HepG2 (cell line): ENCODE measurements around the gene TTLL11. TPM values are rescaled to one million over a fixed set of nuclear protein-coding genes. Genes with fewer than 3 reads are reported as not detected.

Source experiments
- ATAC-seq: fragments of 200-7000 bp; cut with Tn5 transposase; 3 replicates; pipeline ENCODE4 v1.9.1; 2020; ENCODE audit warnings: mild to moderate bottlenecking, moderate library complexity
- BruUV-seq: library from RNA; stranded (reverse); fragments of 400-500 nt; replicated peaks from 2 replicates; lab custom pipeline; 2021; lab: Mats Ljungman, UMichigan
- CTCF ChIA-PET: fragments of 300-600 bp; formaldehyde crosslinking; extraction: SDS; loops from one replicate; lab custom pipeline; 2021; ENCODE audit warnings: low total read pairs, inconsistent platforms, low intra/inter-chr PET ratio; lab: Yijun Ruan, JAX
- POLR2A ChIA-PET: fragments of 350-600 bp; sonication (Branson Sonifier 250); formaldehyde crosslinking; loops from one replicate; lab custom pipeline; 2020; ENCODE audit warnings: antibody characterized with exemption, inconsistent platforms; lab: Yijun Ruan, JAX
- DNase-seq: peaks from one replicate; pipeline ENCODE4 v3.0.0-alpha.2; 2015; ENCODE audit warnings: low spot score
- FAIRE-seq: peaks from 3 replicates; lab custom pipeline; 2011; peaks lifted over from hg19 to GRCh38; lab: Jason Lieb, UNC
- H2AFZ ChIP-seq: one replicate; pipeline ENCODE4 v1.6.1; 2011; ENCODE audit warnings: low read length, inconsistent platforms
- H3K27ac ChIP-seq: fragments of 300-600 bp; 3 replicates; pipeline ENCODE4 v1.8.0; 2011; ENCODE audit warnings: mixed run types, mild to moderate bottlenecking, mixed read lengths, low read length, inconsistent platforms; ENCODE audit not compliant: insufficient read depth; ENCODE audit errors: extremely low read length
- H3K27me3 ChIP-seq, 2 experiments: fragments of 200-600 bp in 1 of 2; 2 replicates in 1 of 2; 3 replicates in 1 of 2; pipeline versions ENCODE4 v1.6.0 to v1.8.0; 2011; ENCODE audit warnings: low read length in 2 of 2, mild to moderate bottlenecking in 2 of 2, moderate library complexity in 2 of 2, inconsistent platforms in 1 of 2; ENCODE audit not compliant: insufficient read depth in 2 of 2, control insufficient read depth in 1 of 2
- H3K36me3 ChIP-seq, 2 experiments: fragments of 200-600 bp in 1 of 2; replicated peaks in 1 of 2; 2 replicates in 1 of 2; 3 replicates in 1 of 2; pipeline versions ENCODE4 v1.5.1 to v1.8.0; 2011; ENCODE audit warnings: low read length in 2 of 2, inconsistent platforms in 1 of 2; ENCODE audit not compliant: insufficient read depth in 2 of 2, control insufficient read depth in 1 of 2
- H3K4me1 ChIP-seq: 2 replicates; pipeline ENCODE4 v1.5.1; 2012; ENCODE audit warnings: low read length, inconsistent platforms; ENCODE audit not compliant: insufficient read depth
- H3K4me2 ChIP-seq: 2 replicates; pipeline ENCODE4 v1.6.0; 2011; ENCODE audit warnings: low read depth, low read length, inconsistent platforms
- H3K4me3 ChIP-seq, 3 experiments: fragments of 200-600 bp in 1 of 3; sonication (generic), shearing (Covaris generic) in 1 of 3; replicated peaks in 1 of 3; 2 replicates each; pipeline ENCODE4 v1.5.1; 2011 to 2016; ENCODE audit warnings: low read length in 3 of 3, inconsistent platforms in 2 of 3, low read depth in 2 of 3, mild to moderate bottlenecking in 2 of 3, control low read depth in 1 of 3, mixed read lengths in 1 of 3; ENCODE audit not compliant: insufficient read depth in 1 of 3
- H3K79me2 ChIP-seq: one replicate; pipeline ENCODE4 v1.6.1; 2011; ENCODE audit warnings: low read length, inconsistent platforms; ENCODE audit not compliant: insufficient read depth
- H3K9ac ChIP-seq: 2 replicates; pipeline ENCODE4 v1.6.0; 2011; ENCODE audit warnings: mild to moderate bottlenecking, low read depth, low read length, inconsistent platforms; ENCODE audit not compliant: insufficient read depth
- H3K9me3 ChIP-seq: 2 replicates; pipeline ENCODE4 v1.5.1; 2012; ENCODE audit warnings: mild to moderate bottlenecking, low read length
- H4K20me1 ChIP-seq: 2 replicates; pipeline ENCODE4 v1.6.0; 2011; ENCODE audit warnings: inconsistent platforms, mild to moderate bottlenecking, low read length, moderate library complexity; ENCODE audit not compliant: insufficient read depth
- CEBPB ChIP-seq: IDR thresholded peaks from 2 replicates; pipeline ENCODE4 v1.6.1; 2011; ENCODE audit warnings: low read depth, low read length, improper control_type of control experiment, borderline replicate concordance
- HOXA7 ChIP-seq: sonication (generic); formaldehyde crosslinking; IDR thresholded peaks from 2 replicates; pipeline ENCODE4 v1.8.1; 2022; ENCODE audit warnings: mild to moderate bottlenecking, missing genetic modification reagents, moderate library complexity
- MIER2 ChIP-seq: IDR thresholded peaks from 2 replicates; pipeline ENCODE4 v1.6.1; 2016; ENCODE audit warnings: missing biosample characterization, missing genetic modification reagents
- NFIB ChIP-seq: sonication (generic); formaldehyde crosslinking; IDR thresholded peaks from 2 replicates; pipeline ENCODE4 v1.9.0; 2021; ENCODE audit warnings: missing genetic modification reagents, mild to moderate bottlenecking, borderline replicate concordance
- NFKBIZ ChIP-seq: IDR thresholded peaks from 2 replicates; pipeline ENCODE4 v1.6.1; 2018; ENCODE audit warnings: missing genetic modification reagents, missing compliant biosample characterization
- PRMT3 ChIP-seq: sonication (generic); formaldehyde crosslinking; IDR thresholded peaks from 2 replicates; pipeline ENCODE4 v1.8.1; 2022; ENCODE audit warnings: low read depth, mild to moderate bottlenecking, moderate library complexity, missing genetic modification reagents, borderline replicate concordance
- SMAD9 ChIP-seq: sonication (generic); formaldehyde crosslinking; IDR thresholded peaks from 2 replicates; pipeline ENCODE4 v1.5.1; 2020; ENCODE audit warnings: mild to moderate bottlenecking, missing genetic modification reagents
- SNRNP70 ChIP-seq: fragments of 200-400 bp; formaldehyde crosslinking; IDR thresholded peaks from 2 replicates; pipeline ENCODE4 v1.6.1; 2017; ENCODE audit warnings: mild to moderate bottlenecking, low read depth, low read length, moderate library complexity
- TBL1XR1 ChIP-seq: fragments of 150-350 bp; IDR thresholded peaks from 2 replicates; pipeline ENCODE4 v1.6.1; 2014; ENCODE audit warnings: borderline replicate concordance, low read length; ENCODE audit not compliant: partially characterized antibody
- ZBTB38 ChIP-seq: sonication (generic); formaldehyde crosslinking; IDR thresholded peaks from 2 replicates; pipeline ENCODE4 v1.5.1; 2020; ENCODE audit warnings: mild to moderate bottlenecking, missing genetic modification reagents
- ZNF225 ChIP-seq: sonication (generic); formaldehyde crosslinking; IDR thresholded peaks from 2 replicates; pipeline ENCODE4 v1.4.0; 2020; ENCODE audit warnings: mild to moderate bottlenecking, missing genetic modification reagents
- ZNF230 ChIP-seq: sonication (generic); formaldehyde crosslinking; IDR thresholded peaks from 2 replicates; pipeline ENCODE4 v1.4.0; 2020; ENCODE audit warnings: mild to moderate bottlenecking, missing genetic modification reagents
- WGBS: methylation state at CpG from one replicate; pipeline ENCODE4 v1.1.6; 2017; ENCODE audit warnings: low lambda C conversion rate; 5-methylcytosine and 5-hydroxymethylcytosine counted together
- in situ Hi-C: cut with HindIII; loops from 2 replicates; pipeline ENCODE4 v1.10.0; 2017; ENCODE audit warnings: low pct_unique_long_range_greater_than_20kb; ENCODE audit not compliant: extremely low pct_ligation_motif_present
- intact Hi-C: fragments of 100-400 bp; cut with micrococcal nuclease; formaldehyde crosslinking; loops from one replicate; pipeline ENCODE4 v1.10.0; 2022; ENCODE audit not compliant: unreplicated experiment
- polyA plus RNA-seq, 8 experiments: library from polyadenylated mRNA; depleted of rRNA in 3 of 8; stranded (reverse) in 7 of 8; unstranded in 1 of 8; fragments of >200 nt; fragmentation: Illumina TruSeq in 4 of 8; extraction: Trizol in 4 of 8; gene quantifications; 2 replicates each; pipeline versions ENCODE4 v1.2.1 to v1.2.3, GENCODE V29; 2011 to 2016; ENCODE audit warnings: low read depth in 4 of 8, missing spikeins in 1 of 8, mixed read lengths in 1 of 8; ENCODE audit not compliant: insufficient read depth in 1 of 8
- total RNA-seq, 5 experiments: library from RNA; depleted of rRNA; stranded (reverse); fragments of >200 nt; fragmentation: Illumina TruSeq; extraction: Trizol; gene quantifications; 2 replicates each; pipeline ENCODE4 v1.2.3, GENCODE V29; 2016; ENCODE audit warnings: low read depth in 1 of 5
- TF ChIP-seq, protein P1 (sequence below): sonication (generic); formaldehyde crosslinking; IDR thresholded peaks from 2 replicates; pipeline ENCODE4 v1.9.0; 2021; ENCODE audit warnings: missing genetic modification reagents, borderline replicate concordance
- TF ChIP-seq, protein P2 (sequence below): IDR thresholded peaks from 2 replicates; pipeline ENCODE4 v1.6.1; 2016; ENCODE audit warnings: low read depth, borderline replicate concordance
- TF ChIP-seq, protein P3 (sequence below): sonication (generic); formaldehyde crosslinking; IDR thresholded peaks from 2 replicates; pipeline ENCODE4 v1.8.1; 2023; ENCODE audit warnings: missing genetic modification reagents, inconsistent platforms, borderline replicate concordance
- TF ChIP-seq, protein P4 (sequence below): sonication (generic); formaldehyde crosslinking; IDR thresholded peaks from 2 replicates; pipeline ENCODE4 v1.4.0; 2020; ENCODE audit warnings: missing genetic modification reagents

TTLL11 gene
- total and polyA plus RNA-seq, 2 of the 13 experiments (the other 11 are each of a cell fraction or from before 2014, with no cell fraction given): 4.5 to 5.2 TPM

DNA sequence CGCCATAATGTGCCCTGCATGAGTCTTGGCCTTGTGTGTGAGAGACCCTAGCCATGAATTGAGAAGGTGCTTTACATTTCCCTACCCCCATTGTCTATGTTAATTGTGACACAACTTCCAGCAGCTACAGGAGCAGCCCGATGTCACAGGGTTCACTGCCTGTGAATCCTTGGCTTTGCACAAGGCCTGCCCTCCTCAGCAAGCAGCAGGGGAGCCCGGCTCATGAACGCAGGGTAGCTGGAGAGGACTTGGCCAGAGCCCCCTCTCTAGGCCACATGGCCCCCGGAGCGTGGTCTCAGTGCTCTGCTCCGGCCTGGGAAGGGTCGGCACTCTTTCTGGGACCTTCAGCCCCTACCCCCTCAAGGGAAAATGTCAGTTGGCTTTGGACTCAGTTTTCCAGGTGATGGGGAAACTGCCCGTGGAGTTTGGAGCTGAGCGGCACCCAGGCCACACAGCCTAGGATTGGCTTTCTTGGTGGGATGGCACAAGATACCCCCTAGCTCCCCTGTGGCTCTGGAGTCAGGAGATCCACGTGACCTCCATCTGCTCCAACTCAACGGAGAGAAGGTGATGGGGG lies 280.9 kb downstream of the TTLL11 start (continued):
- TF ChIP-seq SNRNP70: no peak
- TF ChIP-seq CEBPB: no peak
- TF ChIP-seq, all 625 proteins: peak for 0

GRCh38 chr9:121811751-121812150 lies 281.4 kb downstream of the TTLL11 start:
- no peak overlapping the region for H3K4me2 ChIP-seq
- intact Hi-C loops: no loop called here
- no peak for TF ChIP-seq SMAD9
- no peak for TF ChIP-seq TBL1XR1
- TF ChIP-seq ZNF230 (CRISPR knock-in tag): no peak
- TF ChIP-seq, protein P1, sequence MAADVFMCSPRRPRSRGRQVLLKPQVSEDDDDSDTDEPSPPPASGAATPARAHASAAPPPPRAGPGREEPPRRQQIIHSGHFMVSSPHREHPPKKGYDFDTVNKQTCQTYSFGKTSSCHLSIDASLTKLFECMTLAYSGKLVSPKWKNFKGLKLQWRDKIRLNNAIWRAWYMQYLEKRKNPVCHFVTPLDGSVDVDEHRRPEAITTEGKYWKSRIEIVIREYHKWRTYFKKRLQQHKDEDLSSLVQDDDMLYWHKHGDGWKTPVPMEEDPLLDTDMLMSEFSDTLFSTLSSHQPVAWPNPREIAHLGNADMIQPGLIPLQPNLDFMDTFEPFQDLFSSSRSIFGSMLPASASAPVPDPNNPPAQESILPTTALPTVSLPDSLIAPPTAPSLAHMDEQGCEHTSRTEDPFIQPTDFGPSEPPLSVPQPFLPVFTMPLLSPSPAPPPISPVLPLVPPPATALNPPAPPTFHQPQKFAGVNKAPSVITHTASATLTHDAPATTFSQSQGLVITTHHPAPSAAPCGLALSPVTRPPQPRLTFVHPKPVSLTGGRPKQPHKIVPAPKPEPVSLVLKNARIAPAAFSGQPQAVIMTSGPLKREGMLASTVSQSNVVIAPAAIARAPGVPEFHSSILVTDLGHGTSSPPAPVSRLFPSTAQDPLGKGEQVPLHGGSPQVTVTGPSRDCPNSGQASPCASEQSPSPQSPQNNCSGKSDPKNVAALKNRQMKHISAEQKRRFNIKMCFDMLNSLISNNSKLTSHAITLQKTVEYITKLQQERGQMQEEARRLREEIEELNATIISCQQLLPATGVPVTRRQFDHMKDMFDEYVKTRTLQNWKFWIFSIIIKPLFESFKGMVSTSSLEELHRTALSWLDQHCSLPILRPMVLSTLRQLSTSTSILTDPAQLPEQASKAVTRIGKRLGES (CRISPR knock-in tag): no peak
- no peak for TF ChIP-seq NFIB (CRISPR knock-in tag)
- TF ChIP-seq, protein P2, sequence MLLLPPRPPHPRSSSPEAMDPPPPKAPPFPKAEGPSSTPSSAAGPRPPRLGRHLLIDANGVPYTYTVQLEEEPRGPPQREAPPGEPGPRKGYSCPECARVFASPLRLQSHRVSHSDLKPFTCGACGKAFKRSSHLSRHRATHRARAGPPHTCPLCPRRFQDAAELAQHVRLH: no peak
- TF ChIP-seq ZBTB38 (CRISPR knock-in tag): no peak
- TF ChIP-seq NFKBIZ (CRISPR knock-in tag): no peak
- no peak for TF ChIP-seq ZNF225 (CRISPR knock-in tag)
- no peak for TF ChIP-seq PRMT3 (CRISPR knock-in tag)
- TF ChIP-seq HOXA7 (CRISPR knock-in tag): no peak
- TF ChIP-seq MIER2: no peak
- TF ChIP-seq, protein P3, sequence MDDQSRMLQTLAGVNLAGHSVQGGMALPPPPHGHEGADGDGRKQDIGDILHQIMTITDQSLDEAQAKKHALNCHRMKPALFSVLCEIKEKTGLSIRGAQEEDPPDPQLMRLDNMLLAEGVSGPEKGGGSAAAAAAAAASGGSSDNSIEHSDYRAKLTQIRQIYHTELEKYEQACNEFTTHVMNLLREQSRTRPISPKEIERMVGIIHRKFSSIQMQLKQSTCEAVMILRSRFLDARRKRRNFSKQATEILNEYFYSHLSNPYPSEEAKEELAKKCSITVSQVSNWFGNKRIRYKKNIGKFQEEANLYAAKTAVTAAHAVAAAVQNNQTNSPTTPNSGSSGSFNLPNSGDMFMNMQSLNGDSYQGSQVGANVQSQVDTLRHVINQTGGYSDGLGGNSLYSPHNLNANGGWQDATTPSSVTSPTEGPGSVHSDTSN: no peak
- TF ChIP-seq, protein P4, sequence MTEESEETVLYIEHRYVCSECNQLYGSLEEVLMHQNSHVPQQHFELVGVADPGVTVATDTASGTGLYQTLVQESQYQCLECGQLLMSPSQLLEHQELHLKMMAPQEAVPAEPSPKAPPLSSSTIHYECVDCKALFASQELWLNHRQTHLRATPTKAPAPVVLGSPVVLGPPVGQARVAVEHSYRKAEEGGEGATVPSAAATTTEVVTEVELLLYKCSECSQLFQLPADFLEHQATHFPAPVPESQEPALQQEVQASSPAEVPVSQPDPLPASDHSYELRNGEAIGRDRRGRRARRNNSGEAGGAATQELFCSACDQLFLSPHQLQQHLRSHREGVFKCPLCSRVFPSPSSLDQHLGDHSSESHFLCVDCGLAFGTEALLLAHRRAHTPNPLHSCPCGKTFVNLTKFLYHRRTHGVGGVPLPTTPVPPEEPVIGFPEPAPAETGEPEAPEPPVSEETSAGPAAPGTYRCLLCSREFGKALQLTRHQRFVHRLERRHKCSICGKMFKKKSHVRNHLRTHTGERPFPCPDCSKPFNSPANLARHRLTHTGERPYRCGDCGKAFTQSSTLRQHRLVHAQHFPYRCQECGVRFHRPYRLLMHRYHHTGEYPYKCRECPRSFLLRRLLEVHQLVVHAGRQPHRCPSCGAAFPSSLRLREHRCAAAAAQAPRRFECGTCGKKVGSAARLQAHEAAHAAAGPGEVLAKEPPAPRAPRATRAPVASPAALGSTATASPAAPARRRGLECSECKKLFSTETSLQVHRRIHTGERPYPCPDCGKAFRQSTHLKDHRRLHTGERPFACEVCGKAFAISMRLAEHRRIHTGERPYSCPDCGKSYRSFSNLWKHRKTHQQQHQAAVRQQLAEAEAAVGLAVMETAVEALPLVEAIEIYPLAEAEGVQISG (CRISPR knock-in tag): no peak
- H3K36me3 ChIP-seq: no peaks in the 10 kb centered on the region
- in situ Hi-C loops: no loop called here
- BruUV-seq: no TSS peak
- H3K9ac ChIP-seq: no peak overlapping the region
- H3K9me3 ChIP-seq: no peaks in the 10 kb centered on the region
- 30% methylated on average over 9 of the region's 10 CpGs for WGBS
- no peak overlapping the region for H2AFZ ChIP-seq
- peak; percentile 27; the same call in 2 of the 3 replicates for ATAC-seq
- no peak for FAIRE-seq
- no peak overlapping the region for H3K27ac ChIP-seq
- ChIA-PET POLR2A (no interaction called here), CTCF (no interaction called here)
- peaks cover 3 to 46% of the 10 kb centered on the region in 2 experiments; a peak in 4 of 5 replicates for H3K27me3 ChIP-seq
- no peak overlapping the region for H3K4me3 ChIP-seq
- no peaks in the 10 kb centered on the region for H4K20me1 ChIP-seq
- no peak for DNase-seq
- no peaks in the 10 kb centered on the region for H3K79me2 ChIP-seq
- peaks cover 10% of the 10 kb centered on the region; the same call in 1 of the 2 replicates for H3K4me1 ChIP-seq
